ENCODE data around the gene MYO9B. TPM values are rescaled to one million over a fixed set of nuclear protein-coding genes. Genes with fewer than 3 reads are reported as not detected.
A peak's percentile ranks its signal among the peaks of the same experiment; 100 is the strongest.

MYO9B gene
- total and polyA plus RNA-seq, 2 of the 13 experiments (the other 11 are each of a cell fraction or from before 2014, with no cell fraction given), result 18.0 to 18.3 TPM

- TF ChIP-seq AFF4 (CRISPR knock-in tag; IDR thresholded peaks at IDR 0.05), result no peak
- TF ChIP-seq MTERF4 (CRISPR knock-in tag; IDR thresholded peaks at IDR 0.05), result no peak
- TF ChIP-seq AHR (CRISPR knock-in tag; IDR thresholded peaks at IDR 0.05), result no peak
- TF ChIP-seq TFE3 (CRISPR knock-in tag; IDR thresholded peaks at IDR 0.05), result peak; percentile 69; the same call in 1 of the 2 replicates
- no peak for TF ChIP-seq ZNF570 (CRISPR knock-in tag; IDR thresholded peaks at IDR 0.05; ENCODE audit: borderline replicate concordance)
- 0 out of 2 replicates have a peak, but pooled peaks have one; percentile 55 for TF ChIP-seq TOE1 (CRISPR knock-in tag; IDR thresholded peaks at IDR 0.05)
- TF ChIP-seq ZFP62 (CRISPR knock-in tag; IDR thresholded peaks at IDR 0.05), result no peak
- TF ChIP-seq TBL1XR1 (IDR thresholded peaks at IDR 0.05; ENCODE audit: borderline replicate concordance, low read length, partially characterized antibody), result peak; percentile 94
- no peak for TF ChIP-seq ZNF446 (CRISPR knock-in tag; IDR thresholded peaks at IDR 0.05)
- TF ChIP-seq ZNF562 (CRISPR knock-in tag; IDR thresholded peaks at IDR 0.05; ENCODE audit: borderline replicate concordance), result no peak
- TF ChIP-seq POLR2A (IDR thresholded peaks at IDR 0.05; ENCODE audit: insufficient read depth in 1 of 2, low read depth in 2 of 2, low read length in 2 of 2), result peak in 1 of 2 experiments; percentile 55; a peak in 1 of 4 replicates
- no peak for TF ChIP-seq SYNCRIP (IDR thresholded peaks at IDR 0.05; ENCODE audit: insufficient read depth, low read depth, low read length)
- peak; percentile 80 for TF ChIP-seq HHEX (CRISPR knock-in tag; IDR thresholded peaks at IDR 0.05)
- no peak for TF ChIP-seq HDAC6 (IDR thresholded peaks at IDR 0.05; ENCODE audit: low read depth, low read length)
- TF ChIP-seq TRIM22 (IDR thresholded peaks at IDR 0.05), result no peak
- TF ChIP-seq KMT2B (CRISPR knock-in tag; IDR thresholded peaks at IDR 0.05), result peak; percentile 35; the same call in 1 of the 2 replicates
- no peak for TF ChIP-seq ZNF567 (CRISPR knock-in tag; IDR thresholded peaks at IDR 0.05; ENCODE audit: borderline replicate concordance)
- peak; percentile 65 for TF ChIP-seq ASH2L (IDR thresholded peaks at IDR 0.05; ENCODE audit: insufficient read length, low read depth, low read length)
- TF ChIP-seq HMGXB4 (CRISPR knock-in tag; IDR thresholded peaks at IDR 0.05; ENCODE audit: borderline replicate concordance in 1 of 2, low read depth in 1 of 2), result peak; percentile 28 to 61; a peak in 3 of 4 replicates
- TF ChIP-seq ZNF564 (CRISPR knock-in tag; IDR thresholded peaks at IDR 0.05), result 0 out of 2 replicates have a peak, but pooled peaks have one; percentile 55
Observed at GRCh38 chr19:17248011-17248776, 172.6 kb downstream of the MYO9B start (continued).
